NCI-H460 (cell line): Measurements from ENCODE around the gene NUMB. TPM values are rescaled to one million over a fixed set of nuclear protein-coding genes. Genes with fewer than 3 reads are reported as not detected.

Experiments
- DNase-seq: peaks from one replicate; pipeline ENCODE4 v3.0.0-alpha.2; 2016; ENCODE audit warnings: low read depth; ENCODE audit errors: extremely low read depth
- total RNA-seq: library from RNA; depleted of rRNA; stranded (reverse); fragments of >200 nt; shearing (Covaris generic); gene quantifications from 2 replicates; pipeline ENCODE4 v1.2.3, GENCODE V29; 2014

The NUMB gene
- total RNA-seq, 1 experiment from 2014 or later: 34.4 TPM

GRCh38 chr14:73250317-73250713, 208.0 kb downstream of the NUMB start:
- DNase-seq: no peak

- no peak for DNase-seq
Measured at GRCh38 chr14:73249564-73250316, 208.6 kb downstream of the NUMB start.

GRCh38 chr14:73249108-73249507, 209.2 kb downstream of the NUMB start:
- DNase-seq: no peak

DNA sequence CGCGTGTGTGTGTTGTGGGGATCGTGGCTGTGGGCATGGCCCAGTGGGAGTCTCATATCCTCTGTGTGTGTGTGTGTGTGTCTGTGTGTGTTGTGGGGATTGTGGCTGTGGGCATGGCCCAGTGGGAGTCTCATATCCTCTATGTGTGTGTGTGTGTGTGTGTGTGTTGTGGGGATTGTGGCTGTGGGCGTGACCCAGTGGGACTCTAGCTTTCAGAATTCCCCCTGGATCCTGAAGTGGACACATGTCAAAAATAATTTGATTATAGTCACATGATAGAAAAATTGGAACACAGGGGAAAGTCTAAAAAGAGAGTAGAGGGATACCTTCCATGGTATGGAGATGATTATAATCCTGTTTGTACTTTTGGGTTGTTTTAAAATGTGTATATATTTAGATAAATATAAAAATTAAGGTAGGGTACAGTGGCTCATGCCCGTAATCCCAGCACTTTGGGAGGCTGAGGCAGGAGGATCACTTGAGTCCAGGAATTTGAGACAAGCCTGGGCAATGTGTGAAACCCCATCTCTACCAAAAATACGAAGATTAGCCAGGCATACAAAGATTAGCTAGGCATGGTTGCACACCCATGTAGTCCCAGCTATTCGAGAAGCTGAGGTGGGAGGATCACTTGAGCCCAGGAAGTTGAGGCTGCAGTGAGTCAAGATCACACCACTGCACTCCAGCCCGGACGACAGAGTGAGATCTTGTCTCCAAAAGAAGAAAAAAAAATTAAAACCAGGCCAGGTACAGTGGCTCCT, 210.1 kb downstream of the NUMB start:
- no peak for DNase-seq

DNA sequence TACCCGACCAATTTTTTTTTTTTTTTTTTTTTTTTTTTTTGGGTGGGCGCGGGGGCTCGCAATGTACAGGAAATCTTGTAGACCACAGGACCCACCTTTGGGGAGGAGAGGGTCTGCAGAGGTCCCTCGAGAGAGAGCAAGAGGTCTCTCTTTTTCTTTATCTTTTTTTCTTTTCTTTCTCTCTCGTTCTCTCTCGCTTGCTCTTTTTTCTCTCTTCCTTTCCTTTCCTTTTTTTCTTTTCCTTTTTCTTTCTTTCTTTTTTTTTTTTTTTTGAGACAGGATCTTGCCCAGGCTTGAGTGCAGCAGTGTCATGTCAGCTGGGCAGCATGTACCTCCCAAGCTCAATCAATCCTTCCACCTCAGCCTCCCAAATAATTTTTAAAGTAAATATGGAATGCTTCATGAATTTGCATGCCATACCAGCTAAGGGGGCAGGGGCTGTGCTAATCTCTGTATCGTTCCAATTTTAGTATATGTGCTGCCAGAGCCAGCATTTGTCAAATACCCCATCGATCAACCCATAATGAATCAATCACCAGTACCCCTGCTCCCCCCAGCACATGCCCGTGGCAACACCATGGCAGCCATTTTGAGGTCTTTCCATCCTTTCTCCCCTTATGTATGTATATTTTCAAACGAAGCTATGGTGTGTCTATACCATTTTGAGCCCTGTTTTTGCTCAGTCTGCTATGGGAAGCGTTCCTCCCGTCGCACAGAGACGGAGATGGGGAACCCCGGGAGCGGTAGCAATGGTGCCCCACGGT, 211.8 kb downstream of the NUMB start:
- DNase-seq: no peak

- DNase-seq: no peak
Measured at GRCh38 chr14:73245480-73246325, 212.6 kb downstream of the NUMB start.

DNA sequence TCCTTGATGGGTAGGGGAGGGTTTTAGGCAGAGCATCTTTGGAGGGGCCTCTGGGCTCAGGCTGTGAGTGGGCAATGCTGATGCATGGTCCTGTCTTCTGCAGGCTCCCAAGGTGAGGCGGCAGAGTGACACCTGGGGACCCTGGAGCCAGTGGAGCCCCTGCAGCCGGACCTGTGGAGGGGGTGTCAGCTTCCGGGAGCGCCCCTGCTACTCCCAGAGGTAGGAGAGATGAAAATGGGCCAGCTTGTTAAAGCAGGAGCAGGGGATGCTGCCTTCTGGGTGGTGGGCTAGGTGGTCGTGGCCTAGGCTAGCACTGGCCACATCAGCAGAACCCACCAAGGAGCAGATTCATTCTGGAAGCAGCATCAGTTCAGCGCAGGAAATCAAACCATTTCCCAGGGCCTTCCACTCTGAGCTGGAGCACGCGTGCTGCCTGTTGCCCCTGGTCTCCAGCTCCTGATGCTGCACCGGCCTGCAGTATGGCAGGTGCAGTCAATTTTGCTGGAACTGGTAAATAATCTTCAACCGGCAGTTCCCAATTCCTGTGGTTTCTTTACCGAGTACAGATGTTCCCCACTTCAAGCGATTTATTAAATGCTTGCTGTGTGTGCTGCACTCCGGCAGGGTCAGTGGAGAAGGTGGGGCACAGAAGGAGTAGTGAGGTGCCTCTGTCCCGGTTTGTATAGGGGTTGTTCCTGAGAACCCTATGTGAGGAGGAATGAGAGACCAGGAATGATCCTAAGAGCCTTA, 213.6 kb downstream of the NUMB start:
- no peak for DNase-seq

GRCh38 chr14:73243748-73244147, 214.6 kb downstream of the NUMB start:
- DNase-seq: no peak

- DNase-seq: no peak
Measured at GRCh38 chr14:73243341-73243740, 215.0 kb downstream of the NUMB start.

GRCh38 chr14:73242357-73242901, 215.9 kb downstream of the NUMB start:
- DNase-seq: no peak

DNA sequence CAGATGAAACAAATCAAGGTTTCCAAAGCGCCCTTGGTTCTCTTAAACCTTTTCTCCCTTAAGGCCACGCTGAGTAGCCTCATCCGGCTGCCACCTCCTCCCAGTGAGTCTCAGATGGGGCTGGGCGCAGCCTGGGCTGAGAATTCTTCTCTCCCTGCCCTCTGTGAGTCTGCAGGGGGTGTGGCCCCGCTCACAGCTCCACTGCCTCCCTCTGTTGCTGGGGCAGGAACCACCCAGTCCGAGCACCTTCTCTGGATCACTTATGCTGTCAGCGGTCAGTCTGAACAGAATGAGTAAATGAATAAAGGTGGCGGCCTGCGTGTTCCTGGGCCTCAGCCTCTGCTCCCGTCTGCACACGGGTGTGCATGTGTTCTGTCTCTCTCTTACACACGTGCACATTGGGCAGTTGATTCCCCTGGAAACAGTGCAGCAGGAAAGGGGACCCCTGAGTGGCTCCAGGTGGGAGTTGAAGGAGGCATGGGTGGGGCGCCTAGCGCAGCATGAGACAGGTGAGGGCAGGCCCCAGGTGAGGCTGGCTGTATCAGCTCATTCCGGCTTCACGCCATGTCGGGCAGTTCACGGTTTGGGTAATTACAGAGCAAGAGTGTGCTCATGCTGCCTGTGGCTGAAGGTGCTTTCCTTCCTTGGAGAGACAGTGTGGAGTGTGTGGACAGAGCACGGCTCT, 216.7 kb downstream of the NUMB start:
- DNase-seq: no peak

GRCh38 chr14:73240816-73241480, 217.4 kb downstream of the NUMB start:
- no peak for DNase-seq

DNA sequence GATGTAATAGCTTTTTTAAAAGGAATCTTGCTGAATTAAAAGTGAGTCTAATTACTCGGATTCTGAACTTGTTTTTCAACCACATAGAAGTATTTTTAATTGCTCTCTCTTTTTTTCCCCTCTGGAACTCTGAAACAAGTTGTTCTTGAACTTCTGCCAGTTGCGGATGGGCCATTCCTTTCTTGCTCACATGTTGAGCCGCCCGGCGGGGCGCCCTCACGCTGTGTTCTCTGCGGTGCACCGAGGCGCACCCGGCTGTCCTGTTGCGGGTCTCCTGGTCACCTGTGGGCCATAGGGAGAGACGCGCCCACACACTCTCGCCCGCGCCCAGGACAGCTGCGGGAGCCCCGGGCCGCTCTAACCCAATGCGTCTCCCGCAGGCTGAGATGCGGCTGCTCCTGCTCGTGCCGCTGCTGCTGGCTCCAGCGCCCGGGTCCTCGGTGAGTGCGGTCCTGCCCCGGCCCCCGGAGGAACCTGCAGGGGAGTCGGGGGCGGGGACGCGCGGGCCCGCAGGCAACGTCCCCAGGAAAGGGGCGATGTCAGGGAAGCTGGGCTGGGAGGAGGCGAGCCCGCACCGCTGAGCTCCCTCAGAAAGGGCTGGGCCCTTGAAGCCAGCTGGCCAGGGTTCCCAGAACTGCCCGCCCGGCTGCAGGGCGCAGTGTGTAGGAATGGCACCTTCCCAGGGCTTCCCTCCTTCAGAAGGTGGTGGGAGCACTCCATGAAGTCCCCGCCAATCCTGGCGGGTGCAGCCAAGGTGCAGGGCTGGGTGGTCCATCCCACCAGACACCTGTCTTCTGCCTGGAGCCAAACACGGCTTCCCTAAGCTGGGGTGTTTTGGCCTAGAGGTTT, 218.7 kb downstream of the NUMB start:
- DNase-seq: no peak

DNA sequence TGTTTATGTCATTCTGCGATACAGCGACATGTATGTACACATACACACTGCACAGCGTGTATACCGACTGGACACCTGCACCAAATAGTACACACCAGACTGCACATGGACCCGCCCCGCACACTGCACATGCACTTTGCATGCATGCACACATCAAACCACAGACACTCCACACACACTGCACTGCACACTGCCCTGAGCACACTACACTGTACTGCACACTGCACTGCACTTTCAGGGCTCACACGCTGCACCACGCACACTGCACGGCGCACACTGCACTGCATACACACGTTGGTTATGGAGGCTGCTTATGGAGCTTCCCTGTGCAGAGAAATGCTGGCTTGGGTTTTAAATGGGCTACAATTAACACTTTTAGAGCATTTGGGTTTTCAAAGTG, 219.4 kb downstream of the NUMB start:
- no peak for DNase-seq

DNA sequence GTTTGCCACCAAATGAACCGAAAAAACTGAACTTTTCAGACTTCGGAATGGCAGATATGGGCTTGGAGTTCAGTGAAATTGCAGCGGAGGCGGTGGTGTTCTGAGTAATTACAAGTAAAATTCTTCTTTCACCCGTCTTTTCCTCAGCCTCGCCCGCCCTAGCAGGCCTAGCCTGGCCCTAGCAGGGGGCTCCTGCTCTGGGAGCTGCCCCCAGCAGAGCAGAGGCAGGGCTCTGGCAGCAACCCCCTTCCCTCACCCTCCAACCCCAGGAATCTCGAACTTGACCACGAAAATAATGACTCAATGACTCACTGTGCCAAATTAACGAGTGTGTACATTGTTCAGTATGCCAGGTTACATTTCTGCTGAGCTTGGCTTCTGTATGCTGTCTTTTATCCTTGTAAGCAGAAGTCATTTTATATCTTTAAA, 219.9 kb downstream of the NUMB start:
- DNase-seq: peak; percentile 40

GRCh38 chr14:73237786-73238423, 220.4 kb downstream of the NUMB start:
- no peak for DNase-seq

GRCh38 chr14:73237219-73237785, 221.0 kb downstream of the NUMB start, which contains the start of gene PAPLN:
PAPLN (plus strand) TSS chr14:73237506; CDS start chr14:73239779, 2,273 bp downstream.
- peak; percentile 9 for DNase-seq
